SU-DHL-6 (cell line): ENCODE results near the gene TMEM94.
A peak's percentile ranks its signal among the peaks of the same experiment; 100 is the strongest.

Experiments
- H2AFZ ChIP-seq: fragments of 200-600 bp; sonication (generic); 2 replicates; pipeline ENCODE4 v1.6.1; 2014; ENCODE audit warnings: low read depth, mild to moderate bottlenecking, moderate library complexity, mixed read lengths, antibody characterized with exemption, low read length; ENCODE audit not compliant: severe bottlenecking
- H3F3A ChIP-seq: fragments of 200-600 bp; shearing (Covaris generic); 2 replicates; pipeline ENCODE4 v1.6.0; 2016; ENCODE audit warnings: antibody characterized with exemption, mild to moderate bottlenecking; ENCODE audit not compliant: insufficient read depth
- H3K27ac ChIP-seq: fragments of 200-600 bp; sonication (generic); 2 replicates; pipeline ENCODE4 v1.5.1; 2016; ENCODE audit warnings: low read depth, mild to moderate bottlenecking, low read length, moderate library complexity, mixed read lengths
- H3K27me3 ChIP-seq: fragments of 200-600 bp; sonication (generic), shearing (Covaris generic); 2 replicates; pipeline ENCODE4 v1.6.0; 2014; ENCODE audit warnings: mild to moderate bottlenecking, low read length
- H3K36me3 ChIP-seq: fragments of 200-600 bp; sonication (generic); 2 replicates; pipeline ENCODE4 v1.6.1; 2014; ENCODE audit warnings: mild to moderate bottlenecking, low read length, mixed read lengths
- H3K4me2 ChIP-seq: fragments of 300-600, 200-600 bp; shearing (Covaris generic), sonication (generic); 2 replicates; pipeline ENCODE4 v1.6.0; 2014; ENCODE audit warnings: low read length, low read depth, mild to moderate bottlenecking; ENCODE audit not compliant: poor library complexity, severe bottlenecking
- H3K4me3 ChIP-seq: fragments of 200-600 bp; sonication (generic); 2 replicates; pipeline ENCODE4 v1.5.1; 2014; ENCODE audit warnings: antibody characterized with exemption, low read length, mild to moderate bottlenecking, mixed read lengths; ENCODE audit not compliant: insufficient read depth, poor library complexity, severe bottlenecking
- H3K79me2 ChIP-seq: fragments of 200-600 bp; sonication (generic); 2 replicates; pipeline ENCODE4 v1.6.1; 2014; ENCODE audit warnings: mild to moderate bottlenecking, low read length, moderate library complexity; ENCODE audit not compliant: insufficient read depth
- H3K9ac ChIP-seq: fragments of 200-600 bp; sonication (generic); 2 replicates; pipeline ENCODE4 v1.7.0; 2014; ENCODE audit warnings: mild to moderate bottlenecking, low read length
- H3K9me2 ChIP-seq: fragments of 200-600 bp; sonication (generic); replicated peaks from 2 replicates; pipeline ENCODE4 v1.6.1; 2014; ENCODE audit warnings: low read length; ENCODE audit not compliant: insufficient read depth
- H3K9me3 ChIP-seq: fragments of 200-600 bp; sonication (generic); 2 replicates; pipeline ENCODE4 v1.6.1; 2014; ENCODE audit warnings: low read length, mixed read lengths; ENCODE audit not compliant: insufficient read depth
- H4K20me1 ChIP-seq: fragments of 200-600 bp; sonication (generic); 2 replicates; pipeline ENCODE4 v1.6.1; 2014; ENCODE audit warnings: low read depth, mild to moderate bottlenecking, antibody characterized with exemption, low read length, moderate library complexity, mixed read lengths
- EZH2phosphoT487 ChIP-seq: fragments of 200-600 bp; sonication (generic), shearing (Covaris generic); conservative IDR thresholded peaks from 2 replicates; pipeline ENCODE4 v1.6.1; 2018; ENCODE audit warnings: mild to moderate bottlenecking, antibody characterized with exemption, low read length, moderate library complexity, mixed read lengths
- TF ChIP-seq, protein P1 (sequence below): fragments of 200-600 bp; sonication (generic); IDR thresholded peaks from one replicate; pipeline ENCODE4 v1.5.1; 2017; ENCODE audit warnings: antibody characterized with exemption, mild to moderate bottlenecking, low read length, moderate library complexity; ENCODE audit not compliant: insufficient read depth, poor library complexity, severe bottlenecking

The TMEM94 gene

DNA sequence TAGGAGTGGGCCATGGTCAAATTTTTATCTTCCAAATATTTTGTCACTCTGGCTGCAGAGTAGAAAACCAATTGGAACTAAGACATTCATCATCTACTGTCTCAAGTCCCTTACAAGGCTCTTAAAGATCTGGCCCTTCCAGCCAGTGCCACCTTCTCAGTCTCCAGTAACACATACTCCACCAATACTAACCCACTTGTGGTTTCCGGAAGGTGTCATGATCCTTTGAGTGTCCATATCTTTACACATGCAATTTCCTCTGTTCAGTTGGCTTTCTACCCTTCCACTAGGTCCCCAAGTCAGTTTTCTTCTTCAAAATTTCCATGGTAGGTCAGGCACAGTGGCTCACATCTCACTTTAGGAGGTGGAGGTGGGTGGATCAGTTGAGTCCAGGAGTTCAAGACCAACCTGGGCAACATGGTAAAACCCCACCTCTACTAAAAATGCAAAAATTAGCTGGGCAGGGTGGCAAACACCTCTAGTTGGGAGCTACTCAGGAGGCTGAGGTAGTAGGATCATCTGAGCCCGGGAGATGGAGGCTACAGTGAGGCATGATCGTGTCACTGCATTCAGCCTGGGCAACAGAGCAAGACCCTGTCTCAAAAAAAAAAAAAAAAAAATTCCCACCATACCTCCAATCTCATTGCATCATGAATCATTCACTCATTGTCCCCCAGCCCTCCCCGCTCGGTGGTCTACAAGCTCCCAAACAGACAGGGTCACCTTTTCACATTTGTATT lies 44.9 kb upstream of the TMEM94 start:
- 0 out of 2 replicates have a peak overlapping the region, but pooled peaks have one; percentile 30 for H3K9ac ChIP-seq

DNA sequence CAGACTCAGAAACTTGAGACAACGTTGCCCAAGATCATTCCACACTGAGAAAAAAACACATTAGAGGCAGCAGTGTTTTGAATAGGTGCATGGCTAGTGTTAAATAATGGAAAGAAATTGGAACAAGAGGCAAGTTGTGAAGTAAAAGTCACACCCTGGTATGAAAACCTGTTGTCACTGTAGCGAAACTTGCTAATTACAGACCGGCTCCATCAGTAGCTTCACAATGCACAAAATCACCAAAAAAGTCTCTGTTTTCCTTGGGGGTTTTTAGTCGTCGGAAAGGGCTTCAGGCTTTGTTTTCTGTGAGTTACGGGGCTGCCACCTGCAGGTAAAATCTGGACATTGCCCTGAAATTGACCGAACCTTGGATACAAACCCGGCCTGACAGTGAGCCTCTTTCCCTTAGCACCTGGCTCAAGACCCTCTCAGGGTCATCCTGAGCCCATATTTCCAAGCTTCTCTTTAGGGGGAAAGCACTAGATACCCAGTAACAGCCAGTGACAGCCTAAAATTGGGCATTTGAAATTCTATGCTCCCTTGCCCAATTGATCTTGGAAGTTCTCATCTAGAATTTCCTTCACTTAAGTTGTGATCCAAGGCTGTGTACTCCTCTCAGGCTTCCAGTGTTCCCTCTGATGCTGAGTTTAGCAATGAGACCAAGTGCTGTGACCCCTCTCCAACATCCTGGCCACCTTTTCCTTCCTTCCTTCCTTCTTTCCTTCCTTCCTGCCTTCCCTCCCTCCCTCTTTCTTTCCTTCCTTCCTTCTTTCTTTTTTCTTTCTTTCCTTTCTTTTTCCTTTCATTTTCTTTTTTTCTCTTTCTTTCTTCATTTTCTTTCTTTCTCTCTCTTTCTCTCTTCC lies 43.7 kb upstream of the TMEM94 start:
- H3K9me2 ChIP-seq = no peaks in the 10 kb centered on the region
- no peaks in the 10 kb centered on the region for H3K79me2 ChIP-seq
- no peaks in the 10 kb centered on the region for H4K20me1 ChIP-seq
- peak overlapping the region; percentile 73 for H2AFZ ChIP-seq
- H3K36me3 ChIP-seq = no peaks in the 10 kb centered on the region
- TF ChIP-seq, protein P1, sequence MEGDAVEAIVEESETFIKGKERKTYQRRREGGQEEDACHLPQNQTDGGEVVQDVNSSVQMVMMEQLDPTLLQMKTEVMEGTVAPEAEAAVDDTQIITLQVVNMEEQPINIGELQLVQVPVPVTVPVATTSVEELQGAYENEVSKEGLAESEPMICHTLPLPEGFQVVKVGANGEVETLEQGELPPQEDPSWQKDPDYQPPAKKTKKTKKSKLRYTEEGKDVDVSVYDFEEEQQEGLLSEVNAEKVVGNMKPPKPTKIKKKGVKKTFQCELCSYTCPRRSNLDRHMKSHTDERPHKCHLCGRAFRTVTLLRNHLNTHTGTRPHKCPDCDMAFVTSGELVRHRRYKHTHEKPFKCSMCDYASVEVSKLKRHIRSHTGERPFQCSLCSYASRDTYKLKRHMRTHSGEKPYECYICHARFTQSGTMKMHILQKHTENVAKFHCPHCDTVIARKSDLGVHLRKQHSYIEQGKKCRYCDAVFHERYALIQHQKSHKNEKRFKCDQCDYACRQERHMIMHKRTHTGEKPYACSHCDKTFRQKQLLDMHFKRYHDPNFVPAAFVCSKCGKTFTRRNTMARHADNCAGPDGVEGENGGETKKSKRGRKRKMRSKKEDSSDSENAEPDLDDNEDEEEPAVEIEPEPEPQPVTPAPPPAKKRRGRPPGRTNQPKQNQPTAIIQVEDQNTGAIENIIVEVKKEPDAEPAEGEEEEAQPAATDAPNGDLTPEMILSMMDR = peak; percentile 54
- no peak for TF ChIP-seq EZH2phosphoT487
- no peaks in the 10 kb centered on the region for H3F3A ChIP-seq
- no peak overlapping the region for H3K4me3 ChIP-seq
- peak overlapping the region; percentile 30; the same call in 1 of the 2 replicates for H3K9ac ChIP-seq
- no peaks in the 10 kb centered on the region for H3K27me3 ChIP-seq
- H3K27ac ChIP-seq = no peak overlapping the region
- no peaks in the 10 kb centered on the region for H3K9me3 ChIP-seq
- peak overlapping the region; percentile 36 for H3K4me2 ChIP-seq

More for the DNA sequence above, 44.9 kb upstream of the TMEM94 start:
- H3F3A ChIP-seq = no peaks in the 10 kb centered on the region
- no peaks in the 10 kb centered on the region for H3K9me3 ChIP-seq
- no peaks in the 10 kb centered on the region for H3K27me3 ChIP-seq
- H2AFZ ChIP-seq = no peak overlapping the region
- H3K9me2 ChIP-seq = no peaks in the 10 kb centered on the region
- H3K4me3 ChIP-seq = no peak overlapping the region
- no peak overlapping the region for H3K27ac ChIP-seq
- no peaks in the 10 kb centered on the region for H3K79me2 ChIP-seq
- no peak for TF ChIP-seq EZH2phosphoT487
- TF ChIP-seq, protein P1 = no peak
- H3K36me3 ChIP-seq = no peaks in the 10 kb centered on the region
- H4K20me1 ChIP-seq = no peaks in the 10 kb centered on the region
- H3K4me2 ChIP-seq = no peak overlapping the region

DNA sequence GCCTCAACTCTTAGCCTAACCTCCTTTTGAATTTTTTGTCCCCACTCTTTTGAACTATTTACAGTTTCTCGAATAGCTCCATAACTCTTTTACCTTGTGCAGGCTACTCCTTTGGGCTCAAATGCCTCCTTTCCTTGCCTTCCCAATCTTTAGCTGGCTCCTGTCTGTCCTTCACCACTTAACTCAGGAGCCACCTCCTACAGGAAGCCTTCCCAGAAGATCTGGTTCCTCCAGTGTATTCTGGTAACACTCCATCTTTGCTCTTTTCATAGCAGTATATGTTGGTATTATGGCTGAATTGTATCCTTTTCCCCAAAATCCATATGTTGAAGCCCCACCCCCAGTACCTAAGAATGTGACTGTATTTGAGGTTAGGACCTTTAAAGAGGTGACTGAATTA lies 41.9 kb upstream of the TMEM94 start:
- TF ChIP-seq, protein P1 = no peak
- TF ChIP-seq EZH2phosphoT487 = no peak
- no peak overlapping the region for H3K9ac ChIP-seq
- no peaks in the 10 kb centered on the region for H3K9me3 ChIP-seq
- no peak overlapping the region for H2AFZ ChIP-seq
- H3K79me2 ChIP-seq = no peaks in the 10 kb centered on the region
- no peak overlapping the region for H3K27ac ChIP-seq
- H3K4me2 ChIP-seq = no peak overlapping the region
- no peaks in the 10 kb centered on the region for H3F3A ChIP-seq
- H3K9me2 ChIP-seq = no peaks in the 10 kb centered on the region
- no peak overlapping the region for H3K4me3 ChIP-seq
- H3K27me3 ChIP-seq = no peaks in the 10 kb centered on the region
- no peaks in the 10 kb centered on the region for H4K20me1 ChIP-seq
- no peaks in the 10 kb centered on the region for H3K36me3 ChIP-seq
